Kidney (tissue), 14 donors: Measurements from ENCODE around the gene CTSD. TPM values are rescaled to one million over a fixed set of nuclear protein-coding genes. Genes with fewer than 3 reads are reported as not detected.
"Not testable (repeated sequence)": the region's sequence is repeated elsewhere in the genome, so short reads cannot be mapped to it uniquely, and the experiment has no call there.

Experiments
- DNase-seq, 5 donors: peaks; one replicate each; pipeline ENCODE4 v3.0.0-alpha.2; 2013 to 2020
- FAIRE-seq: peaks from 2 replicates; lab custom pipeline; 2012; peaks lifted over from hg19 to GRCh38; lab: Jason Lieb, UNC
- H3K27ac ChIP-seq, 2 donors: one replicate each; pipeline ENCODE4 v1.7.0; 2013; ENCODE audit warnings: low read depth in 2 of 2, low read length in 2 of 2, inconsistent platforms in 1 of 2
- H3K27me3 ChIP-seq: one replicate; pipeline ENCODE4 v1.7.1; 2013; ENCODE audit warnings: low read length, inconsistent platforms; ENCODE audit not compliant: control insufficient read depth, insufficient read depth
- H3K36me3 ChIP-seq, 3 donors: one replicate each; pipeline versions ENCODE4 v1.7.0 to v1.7.1; 2013; ENCODE audit warnings: low read length in 3 of 3, control low read depth in 1 of 3, inconsistent platforms in 1 of 3; ENCODE audit not compliant: insufficient read depth in 3 of 3, control insufficient read depth in 2 of 3
- H3K4me1 ChIP-seq, 3 donors: one replicate each; pipeline versions ENCODE4 v1.7.0 to v1.7.1; 2013; ENCODE audit warnings: low read length in 3 of 3, inconsistent platforms in 1 of 3, low read depth in 1 of 3; ENCODE audit not compliant: control insufficient read depth in 2 of 3, insufficient read depth in 2 of 3
- H3K4me3 ChIP-seq, 3 donors: one replicate each; pipeline versions ENCODE4 v1.7.0 to v1.8.1; 2013; ENCODE audit warnings: low read length in 3 of 3, control low read depth in 1 of 3, inconsistent platforms in 1 of 3
- H3K9ac ChIP-seq, 3 donors: one replicate each; pipeline versions ENCODE4 v1.7.0 to v1.7.1; 2013; ENCODE audit warnings: low read length in 3 of 3, control low read depth in 1 of 3, inconsistent platforms in 1 of 3
- H3K9me3 ChIP-seq, 3 donors: one replicate each; pipeline versions ENCODE4 v1.7.0 to v1.7.1; 2013; ENCODE audit warnings: low read length in 3 of 3, control low read depth in 1 of 3, inconsistent platforms in 1 of 3; ENCODE audit not compliant: control insufficient read depth in 2 of 3, insufficient read depth in 1 of 3
- CTCF ChIP-seq: IDR thresholded peaks from 3 replicates; pipeline ENCODE4 v1.5.1; 2012; ENCODE audit warnings: mild to moderate bottlenecking, moderate library complexity, borderline replicate concordance; ENCODE audit not compliant: insufficient read depth; ENCODE audit errors: extremely low read depth
- intact Hi-C: fragments of 100-400 bp; cut with DNase I; formaldehyde crosslinking; loops from one replicate; pipeline ENCODE4 v1.11.1; 2022
- polyA plus RNA-seq: library from polyadenylated mRNA; stranded (reverse); fragments of 350-450 nt; fragmentation: Illumina TruSeq; extraction: RNeasy Lipid Tissue Mini Kit (QIAGEN cat#74804); gene quantifications from one replicate; pipeline ENCODE4 v1.2.3, GENCODE V29; 2014; ENCODE audit warnings: low read depth, low replicate concordance; ENCODE audit not compliant: insufficient read depth
- total RNA-seq: library from RNA; stranded (reverse); fragmentation: NEBNext Ultra II Directional; extraction: Animal tissue kit (Norgen Biotek cat#: 25700); gene quantifications from one replicate; pipeline ENCODE4 v1.2.1, GENCODE V29; 2021
- donor health status: control.
- donor health status: control.
- donor health status: control.
- donor health status: control.
- donor health status: control.
- donor health status: DM: yes; HTN: yes; CAD: no.
- donor health status: Normal renal cell carcinoma (clear cell type).

Gene CTSD
- total and polyA plus RNA-seq, 2 donors from 2014 or later, result 2,183 to 2,764 TPM

- TF ChIP-seq CTCF, result no peak
- Histone ChIP-seq H3K9me3 (no peaks in the 10 kb centered on the region), H3K4me1 (no peaks in the 10 kb centered on the region), H3K27me3 (no peaks in the 10 kb centered on the region), H3K36me3 (no peaks in the 10 kb centered on the region), H3K27ac (no peak overlapping the region), H3K9ac (no peak overlapping the region), H3K4me3 (no peak overlapping the region)
- FAIRE-seq (no peak), DNase-seq (no peak)
- intact Hi-C loops, result no loop called here
These were observed 41.8 kb upstream of the CTSD start for GRCh38 chr11:1805525-1805924.

GRCh38 chr11:1803835-1804519 lies 40.2 kb upstream of the CTSD start:
- intact Hi-C loops, H3K27ac ChIP-seq, H3K36me3 ChIP-seq, H3K27me3 ChIP-seq, H3K9me3 ChIP-seq, H3K9ac ChIP-seq, FAIRE-seq, H3K4me1 ChIP-seq, H3K4me3 ChIP-seq, DNase-seq: not testable (repeated sequence)

- DNase-seq, result no peak
- H3K36me3 ChIP-seq, result no peaks in the 10 kb centered on the region
- no peaks in the 10 kb centered on the region for H3K9me3 ChIP-seq
- no peak for TF ChIP-seq CTCF
- H3K4me1 ChIP-seq, result no peaks in the 10 kb centered on the region
- no peak for FAIRE-seq
- H3K9ac ChIP-seq, result no peak overlapping the region
- H3K27ac ChIP-seq, result no peak overlapping the region
- intact Hi-C loops, result no loop called here
- no peaks in the 10 kb centered on the region for H3K27me3 ChIP-seq
- H3K4me3 ChIP-seq, result no peak overlapping the region
These were observed 39.5 kb upstream of the CTSD start for GRCh38 chr11:1803246-1803645.

- H3K27me3 ChIP-seq, result no peaks in the 10 kb centered on the region
- intact Hi-C loops, result no loop called here
- FAIRE-seq (no peak), DNase-seq (no peak)
- H3K9me3 ChIP-seq, result no peaks in the 10 kb centered on the region
- TF ChIP-seq CTCF, result no peak
- H3K9ac ChIP-seq, result no peak overlapping the region
- no peak overlapping the region for H3K4me3 ChIP-seq
- H3K4me1 ChIP-seq, result no peaks in the 10 kb centered on the region
- H3K36me3 ChIP-seq, result no peaks in the 10 kb centered on the region
- no peak overlapping the region for H3K27ac ChIP-seq
These were observed 33.8 kb upstream of the CTSD start for GRCh38 chr11:1797391-1798125.
